Spleen (tissue), 7 donors: Measurements from ENCODE around the gene CCDC54.

Source experiments
- CTCF ChIP-seq, 11 experiments: fragments of 200-600 bp in 7 of 11; fragments of 450-650 bp in 4 of 11; sonication (generic) in 4 of 11; IDR thresholded peaks in 8 of 11; conservative IDR thresholded peaks in 3 of 11; 1 replicate in 7 of 11; 2 replicates in 4 of 11; pipeline versions ENCODE4 v1.4.0 to v1.8.0; 2016 to 2021; ENCODE audit warnings: antibody characterized with exemption in 11 of 11, inconsistent platforms in 4 of 11, mild to moderate bottlenecking in 1 of 11
- POLR2A ChIP-seq, 3 donors: fragments of 450-650 bp; IDR thresholded peaks; one replicate each; pipeline ENCODE4 v1.5.1; 2017; ENCODE audit warnings: antibody characterized with exemption in 3 of 3, mild to moderate bottlenecking in 1 of 3
- POLR2AphosphoS5 ChIP-seq, 3 donors: sonication (generic); formaldehyde crosslinking; IDR thresholded peaks; one replicate each; pipeline ENCODE4 v1.5.1; 2017; ENCODE audit warnings: antibody characterized with exemption in 3 of 3
- donor health status: DM: no; HTN: no; CAD: no; lungs with moderate emphysema.
- donor health status: DM: no; HTN: no; CAD: no.
- donor health status: DM: no; HTN: no; CAD: no.

DNA sequence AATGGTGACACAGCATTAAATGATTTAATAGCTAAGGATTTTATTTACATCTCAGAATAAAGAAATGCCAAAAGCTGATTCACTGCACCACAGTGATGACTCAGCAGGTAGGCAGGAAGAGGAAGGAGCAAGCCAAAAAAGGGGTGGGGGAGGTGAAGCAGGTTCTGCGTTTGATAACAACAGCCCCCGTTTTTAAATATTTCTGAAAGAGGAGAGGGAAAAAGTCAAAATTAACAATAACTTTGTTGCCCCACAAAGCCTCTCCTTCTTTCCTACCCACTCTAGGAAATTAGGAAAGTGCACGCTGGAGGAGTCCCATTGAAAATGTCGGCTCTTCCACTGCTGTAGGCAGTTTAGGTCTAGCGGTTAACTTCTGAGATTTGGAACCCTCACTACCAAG lies 9.9 kb upstream of the CCDC54 start:
- TF ChIP-seq POLR2A (IDR thresholded peaks at IDR 0.05) (no peak), CTCF (IDR thresholded peaks at IDR 0.05 in 8 of 11, conservative IDR thresholded peaks at IDR 0.05 in 3 of 11) (no peak), POLR2AphosphoS5 (IDR thresholded peaks at IDR 0.05) (no peak)
